HG03378 (cell line): Measurements from ENCODE around the gene MAGEB5.
"Not testable (repeated sequence)": the region's sequence is repeated elsewhere in the genome, so short reads cannot be mapped to it uniquely, and the experiment has no call there.

Source experiments
- ATAC-seq: cut with Tn5 transposase; IDR thresholded peaks from one replicate; pipeline ENCODE4 v1.9.1; 2021; ENCODE audit warnings: mild to moderate bottlenecking, moderate library complexity; ENCODE audit not compliant: unreplicated experiment

The MAGEB5 gene, protein sequence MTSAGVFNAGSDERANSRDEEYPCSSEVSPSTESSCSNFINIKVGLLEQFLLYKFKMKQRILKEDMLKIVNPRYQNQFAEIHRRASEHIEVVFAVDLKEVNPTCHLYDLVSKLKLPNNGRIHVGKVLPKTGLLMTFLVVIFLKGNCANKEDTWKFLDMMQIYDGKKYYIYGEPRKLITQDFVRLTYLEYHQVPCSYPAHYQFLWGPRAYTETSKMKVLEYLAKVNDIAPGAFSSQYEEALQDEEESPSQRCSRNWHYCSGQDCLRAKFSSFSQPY

GRCh38 chrX:26215869-26216268, at the start of gene MAGEB5:
MAGEB5 (plus strand) TSS chrX:26216169; CDS start chrX:26217302, 1,133 bp downstream.
- ATAC-seq, result no peak

DNA sequence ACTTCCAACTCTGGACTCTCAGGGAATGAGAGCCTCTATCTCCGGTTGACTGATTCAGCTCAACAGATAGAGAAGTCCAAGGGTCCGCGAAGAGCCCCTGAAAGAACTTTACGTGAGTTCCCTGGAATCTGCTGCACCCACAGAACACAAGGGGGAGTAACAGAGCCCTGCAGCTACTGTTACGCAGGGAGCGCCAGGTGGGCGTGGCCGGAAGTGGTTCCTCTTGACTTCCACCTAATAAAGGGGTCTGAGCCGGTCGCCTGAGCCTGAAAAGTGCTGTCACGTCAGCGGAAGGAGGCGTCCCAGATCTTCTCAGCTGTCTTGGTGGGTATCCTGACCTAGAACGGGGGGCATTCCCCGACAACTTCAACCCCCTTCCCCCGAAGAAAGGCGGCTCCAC, 23.8 kb upstream of the MAGEB5 start, which contains the start of gene MAGEB6:
TSS of gene MAGEB6 (plus strand) at position 237 of the 400 bp plus-strand sequence. CDS start 1,407 bp downstream, outside the sequence.
- ATAC-seq, result no peak

DNA sequence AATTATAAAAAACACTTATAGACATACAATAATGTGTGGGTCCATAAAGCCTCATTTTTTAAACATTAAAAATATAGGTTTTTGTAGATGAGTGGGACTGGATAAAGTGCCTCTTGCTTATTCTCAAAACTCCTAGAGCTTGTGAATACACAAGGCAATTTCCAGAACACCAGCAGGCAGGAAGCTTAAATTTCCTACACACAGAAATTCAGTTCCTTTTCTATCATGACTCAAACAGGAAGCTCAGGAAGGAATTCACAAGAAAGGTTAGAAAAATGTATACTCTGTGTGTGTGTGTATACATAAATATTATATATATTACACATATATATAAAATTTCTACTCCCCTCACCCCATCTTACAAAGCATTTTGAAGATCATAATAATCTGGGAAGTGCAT, 12.4 kb upstream of the MAGEB5 start:
- no peak for ATAC-seq

DNA sequence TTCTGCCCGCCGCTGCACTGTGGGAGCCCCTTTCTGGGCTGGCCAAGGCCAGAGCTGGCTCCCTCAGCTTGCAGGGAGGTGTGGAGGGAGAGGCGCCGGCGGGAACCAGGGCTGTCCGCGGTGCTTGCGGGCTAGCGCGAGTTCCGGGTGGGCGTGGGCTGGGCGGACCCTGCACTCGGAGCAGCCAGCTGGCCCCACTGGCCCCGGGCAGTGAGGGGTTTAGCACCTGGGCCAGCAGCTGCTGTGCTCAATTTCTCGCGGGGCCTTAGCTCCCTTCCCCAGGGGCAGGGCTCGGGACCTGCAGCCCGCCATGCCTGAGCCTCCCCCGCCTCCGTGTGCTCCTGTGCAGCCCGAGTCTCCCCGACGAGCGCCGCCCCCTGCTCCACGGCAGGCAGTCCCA, 11.3 kb upstream of the MAGEB5 start:
- not testable (repeated sequence) for ATAC-seq

GRCh38 chrX:26208012-26208411, 8.0 kb upstream of the MAGEB5 start:
- ATAC-seq, result no peak

- ATAC-seq, result no peak
Measured at GRCh38 chrX:26219351-26219750, 3.4 kb downstream of the MAGEB5 start.

DNA sequence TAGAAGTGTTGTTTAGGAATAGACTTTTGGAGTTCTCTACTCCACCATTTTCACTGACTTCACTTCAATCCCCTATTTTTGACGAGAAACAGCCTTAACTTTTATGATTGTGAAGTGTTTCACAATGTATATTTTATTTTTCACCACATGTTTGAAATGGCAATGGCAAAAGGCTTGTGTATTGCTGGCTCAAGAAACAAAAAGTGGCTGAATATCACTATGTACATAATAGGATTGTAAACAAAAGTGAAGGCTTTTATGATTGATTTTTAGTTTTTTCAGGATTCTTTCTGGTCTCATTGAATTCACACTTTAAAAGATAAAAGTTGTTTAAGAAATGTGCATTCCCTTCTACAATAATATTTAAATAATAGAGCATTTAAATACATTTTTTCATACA, 18.2 kb downstream of the MAGEB5 start:
- ATAC-seq, result no peak

DNA sequence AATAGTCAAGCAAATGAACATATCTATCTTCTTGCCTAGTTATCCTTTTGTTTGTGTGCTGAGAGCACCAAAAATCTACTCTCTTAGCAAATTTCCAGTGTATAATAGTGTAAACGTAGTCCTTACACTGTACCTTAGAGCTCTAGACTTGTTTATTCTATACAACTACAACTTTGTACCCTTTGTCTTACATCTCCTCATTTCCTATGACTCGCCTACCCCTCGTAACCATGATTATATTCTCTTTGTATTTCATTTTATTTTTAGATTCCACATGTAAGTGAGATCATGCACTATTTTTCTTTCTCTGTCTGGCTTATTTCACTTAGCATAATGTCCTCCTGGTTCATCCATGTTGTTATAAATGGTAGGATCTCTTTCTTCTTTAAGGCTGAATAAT, 37.6 kb downstream of the MAGEB5 start:
- ATAC-seq, result no peak

DNA sequence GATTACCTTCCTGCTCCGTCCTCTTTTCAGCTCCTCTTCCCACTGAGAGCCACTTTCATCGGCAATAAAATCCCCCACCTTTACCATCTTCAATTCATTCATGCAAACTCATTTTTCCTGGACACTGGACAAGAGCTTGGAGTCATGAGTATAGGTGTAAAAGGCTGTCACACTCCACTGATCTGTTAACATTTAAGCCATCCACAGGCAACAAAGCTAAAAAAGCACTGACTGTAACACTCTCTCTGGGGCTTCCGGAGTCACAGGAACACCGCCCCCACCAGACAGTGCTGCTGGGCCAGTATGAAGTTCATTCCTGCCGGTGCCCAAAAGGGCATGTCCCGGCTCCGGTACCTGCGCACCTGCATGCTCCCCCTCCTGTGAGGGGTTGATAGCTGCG, 38.5 kb downstream of the MAGEB5 start:
- ATAC-seq, result no peak

DNA sequence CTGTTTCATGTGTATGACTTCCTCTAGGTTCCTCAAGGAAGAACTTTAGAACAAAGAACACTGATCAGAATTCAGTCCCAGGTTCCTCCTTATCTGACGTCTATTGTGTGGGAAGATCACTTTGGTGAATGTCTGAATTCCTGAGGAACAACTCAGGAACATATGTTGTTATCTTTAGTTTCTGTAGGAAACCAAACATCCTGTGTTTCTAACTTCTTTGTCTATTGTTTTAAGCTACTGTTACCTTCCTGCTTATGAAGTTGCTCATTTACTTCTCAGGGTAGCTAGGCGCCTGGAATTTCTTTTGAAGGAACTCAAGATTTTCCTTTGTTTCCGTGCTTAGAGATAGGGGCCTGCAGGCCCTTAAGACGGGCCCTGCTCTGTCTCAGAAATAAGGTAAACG, 46.2 kb downstream of the MAGEB5 start:
- no peak for ATAC-seq
